OCI-LY7 (cell line): ENCODE results near the gene DXO.

Source experiments
- CTCF ChIP-seq: fragments of 200-600 bp; sonication (generic); conservative IDR thresholded peaks from 2 replicates; pipeline ENCODE4 v1.5.1; 2014; ENCODE audit warnings: mild to moderate bottlenecking, antibody characterized with exemption, low read length, moderate library complexity, mixed read lengths
- EZH2phosphoT487 ChIP-seq: fragments of 200-600 bp; sonication (generic); IDR thresholded peaks from 2 replicates; pipeline ENCODE4 v1.6.1; 2018; ENCODE audit warnings: low read depth, borderline replicate concordance, mild to moderate bottlenecking, mixed run types, antibody characterized with exemption, low read length, moderate library complexity, mixed read lengths

- TF ChIP-seq CTCF (no peak), EZH2phosphoT487 (no peak)
These were observed 5.4 kb downstream of the DXO start for GRCh38 chr6:31966506-31966905.
